ENCODE measurements around the gene PLEKHH3. TPM values are rescaled to one million over a fixed set of nuclear protein-coding genes. Genes with fewer than 3 reads are reported as not detected.

Gene PLEKHH3
- total RNA-seq, 1 experiment from 2014 or later, result 66.3 TPM

GRCh38 chr17:42675965-42676423 is 800 bp downstream of the PLEKHH3 start:
- BruUV-seq (replicated peaks), result TSS peak; percentile 59
- peaks cover 38% of the 10 kb centered on the region for H3K79me2 ChIP-seq (ENCODE audit: insufficient read depth, low read length)
- H2AFZ ChIP-seq (ENCODE audit: low read depth, low read length, poor library complexity, severe bottlenecking), result no peak overlapping the region
- RAD21 ChIA-PET (ENCODE audit: low non-redundant PET in 1 of 2, low total read pairs in 2 of 2, uncharacterized antibody in 2 of 2, unreplicated experiment in 2 of 2), result interaction anchor here in 1 of 2 experiments (1.4 kb wide), 1 partner anchor 97 kb away, joined by 3 read pairs; no protein-coding TSS in a partner anchor
- H3K4me3 ChIP-seq (replicated peaks in 1 of 2; ENCODE audit: low read depth in 1 of 2, low read length in 2 of 2), result peak overlapping the region; percentile 95 to 98
- CTCF ChIA-PET, result interaction anchor here (1.3 to 6.4 kb wide), 4 partner anchors 9 to 97 kb away, joined by 3 to 136 read pairs (median 5); partner anchors contain the start of genes PSMC3IP and TUBG2
- TF ChIP-seq CTCF (IDR thresholded peaks at IDR 0.05 in 2 of 3, conservative IDR thresholded peaks at IDR 0.05 in 1 of 3; ENCODE audit: borderline replicate concordance in 1 of 3, insufficient read depth in 1 of 3, low read depth in 2 of 3, low read length in 2 of 3), result no peak
- TF ChIP-seq ZBTB33 (IDR thresholded peaks at IDR 0.05; ENCODE audit: extremely low read depth, insufficient replicate concordance, low read length), result no peak
- no peak for TF ChIP-seq ZNF274 (IDR thresholded peaks at IDR 0.05; ENCODE audit: low read depth, low read length)
- no peak for TF ChIP-seq EGR1 (IDR thresholded peaks at IDR 0.05; ENCODE audit: low read depth)
- TF ChIP-seq TCF7L2 (IDR thresholded peaks at IDR 0.05; ENCODE audit: borderline replicate concordance, extremely low read depth, insufficient read depth, insufficient read length), result no peak
- peak; percentile 34; the same call in 1 of the 2 replicates for TF ChIP-seq POLR2AphosphoS5 (IDR thresholded peaks at IDR 0.05; ENCODE audit: low read depth, low read length)
- no peak for TF ChIP-seq POLR2A (IDR thresholded peaks at IDR 0.05; ENCODE audit: borderline replicate concordance, extremely low read depth, insufficient read depth, insufficient read length)
- TF ChIP-seq EZH2phosphoT487 (IDR thresholded peaks at IDR 0.05; ENCODE audit: borderline replicate concordance), result no peak
- no peak for TF ChIP-seq CEBPB (IDR thresholded peaks at IDR 0.05; ENCODE audit: low read depth)
- H3K9ac ChIP-seq (ENCODE audit: low read length), result peak overlapping the region; percentile 95
- peaks cover 25 to 59% of the 10 kb centered on the region in 2 experiments for H3K4me1 ChIP-seq (ENCODE audit: control insufficient read depth in 1 of 2, insufficient read depth in 2 of 2, low read length in 2 of 2)
- H3K9me2 ChIP-seq (ENCODE audit: insufficient read depth), result no peaks in the 10 kb centered on the region
- peak overlapping the region; percentile 86 for H3K27ac ChIP-seq (ENCODE audit: low read depth, low read length)
- H3K4me2 ChIP-seq (ENCODE audit: low read length), result peak overlapping the region; percentile 99
- intact Hi-C loops (cut with micrococcal nuclease), result loop anchor here (5.0 kb wide), 1 partner anchor 54 kb away; no protein-coding TSS in a partner anchor
- POLR2A ChIA-PET, result interaction anchor here (0.6 to 2.7 kb wide), 3 partner anchors 9 to 289 kb away, joined by 3 to 12 read pairs (median 7); no protein-coding TSS in a partner anchor
- peaks cover 16 to 23% of the 10 kb centered on the region in 2 experiments; a peak in 3 of 4 replicates for H3K36me3 ChIP-seq (ENCODE audit: control insufficient read depth in 1 of 2, insufficient read depth in 2 of 2, low read length in 2 of 2)
- H4K20me1 ChIP-seq (ENCODE audit: insufficient read depth), result no peaks in the 10 kb centered on the region
- DNase-seq (ENCODE audit: low read depth, low spot score) (no peak), ATAC-seq (no peak)
- no peaks in the 10 kb centered on the region for H3K9me3 ChIP-seq (ENCODE audit: control insufficient read depth in 1 of 2, insufficient read depth in 1 of 2, low read depth in 1 of 2, low read length in 2 of 2)
- no peaks in the 10 kb centered on the region for H3K27me3 ChIP-seq (ENCODE audit: insufficient read depth, low read length)

All from HCT116 (cell line).